HCT116 (cell line): Measurements from ENCODE around the gene SLC4A2. TPM values are rescaled to one million over a fixed set of nuclear protein-coding genes. Genes with fewer than 3 reads are reported as not detected.

Experiments used
- ATAC-seq: fragments of 200-7000 bp; cut with Tn5 transposase; 2 replicates; pipeline ENCODE4 v1.9.1; 2020; ENCODE audit warnings: mild to moderate bottlenecking, moderate library complexity
- BruUV-seq: library from RNA; stranded (reverse); fragments of 400-500 nt; replicated peaks from 2 replicates; lab custom pipeline; 2021; lab: Mats Ljungman, UMichigan
- CTCF ChIA-PET: fragments of 300-600 bp; sonication (Branson Sonifier 250); formaldehyde crosslinking; loops from one replicate; lab custom pipeline; 2021; ENCODE audit warnings: antibody characterized with exemption; lab: Charles Lee
- POLR2A ChIA-PET: fragments of 300-600, 350-600 bp; sonication (Branson Sonifier 250); formaldehyde crosslinking; loops from one replicate; lab custom pipeline; 2021; ENCODE audit warnings: antibody characterized with exemption; lab: Charles Lee
- RAD21 ChIA-PET, 2 experiments: fragments of 300-600 bp; sonication (Branson Sonifier 250); formaldehyde crosslinking; loops; one replicate each; lab custom pipeline; 2023; ENCODE audit warnings: low total read pairs in 2 of 2; ENCODE audit not compliant: uncharacterized antibody in 2 of 2, unreplicated experiment in 2 of 2, low non-redundant PET in 1 of 2; lab: Charles Lee
- DNase-seq: peaks from one replicate; pipeline ENCODE4 v3.0.0-alpha.2; 2010; ENCODE audit warnings: low read depth, low spot score
- H2AFZ ChIP-seq: fragments of 200-600 bp; shearing (Covaris generic), sonication (generic); 2 replicates; pipeline ENCODE4 v1.6.1; 2017; ENCODE audit warnings: low read depth, mixed run types, mixed read lengths, antibody characterized with exemption, low read length; ENCODE audit not compliant: poor library complexity, severe bottlenecking
- H3K27ac ChIP-seq: 2 replicates; pipeline ENCODE4 v1.5.1; 2012; ENCODE audit warnings: low read depth, low read length
- H3K27me3 ChIP-seq: fragments of 200-600 bp; sonication (generic); 2 replicates; pipeline ENCODE4 v1.6.1; 2016; ENCODE audit warnings: mixed run types, low read length, mixed read lengths; ENCODE audit not compliant: insufficient read depth
- H3K36me3 ChIP-seq, 2 experiments: fragments of 200-500 bp in 1 of 2; fragments of 200-600 bp in 1 of 2; sonication (Bioruptor generic) in 1 of 2; sonication (generic) in 1 of 2; 2 replicates each; pipeline versions ENCODE4 v1.5.1 to v1.6.1; 2014 to 2016; ENCODE audit warnings: low read length in 2 of 2, inconsistent platforms in 1 of 2, mixed read lengths in 1 of 2, mixed run types in 1 of 2; ENCODE audit not compliant: insufficient read depth in 2 of 2, control insufficient read depth in 1 of 2
- H3K4me1 ChIP-seq, 2 experiments: fragments of 200-600 bp in 1 of 2; sonication (generic) in 1 of 2; 2 replicates each; pipeline versions ENCODE4 v1.5.1 to v1.6.1; 2012 to 2017; ENCODE audit warnings: low read length in 2 of 2, inconsistent platforms in 1 of 2, mild to moderate bottlenecking in 1 of 2, mixed read lengths in 1 of 2, mixed run types in 1 of 2, moderate library complexity in 1 of 2; ENCODE audit not compliant: insufficient read depth in 2 of 2, control insufficient read depth in 1 of 2
- H3K4me2 ChIP-seq: fragments of 200-600 bp; sonication (generic); 2 replicates; pipeline ENCODE4 v1.6.1; 2017; ENCODE audit warnings: mixed run types, low read length, mixed read lengths
- H3K4me3 ChIP-seq, 2 experiments: fragments of 200-600 bp in 1 of 2; sonication (generic) in 1 of 2; replicated peaks in 1 of 2; 2 replicates each; pipeline ENCODE4 v1.5.1; 2011 to 2016; ENCODE audit warnings: low read length in 2 of 2, control low read depth in 1 of 2, low read depth in 1 of 2, mild to moderate bottlenecking in 1 of 2, mixed read lengths in 1 of 2, mixed run types in 1 of 2
- H3K79me2 ChIP-seq: fragments of 200-600 bp; sonication (generic); 2 replicates; pipeline ENCODE4 v1.6.1; 2017; ENCODE audit warnings: mild to moderate bottlenecking, mixed run types, low read length, moderate library complexity, mixed read lengths; ENCODE audit not compliant: insufficient read depth
- H3K9ac ChIP-seq: fragments of 200-600 bp; sonication (generic); 2 replicates; pipeline ENCODE4 v1.6.1; 2016; ENCODE audit warnings: low read length, mixed read lengths
- H3K9me2 ChIP-seq: fragments of 200-600 bp; sonication (generic), shearing (Covaris generic); 2 replicates; pipeline ENCODE4 v1.6.1; 2017; ENCODE audit warnings: mixed run types, mild to moderate bottlenecking, moderate library complexity; ENCODE audit not compliant: insufficient read depth
- H3K9me3 ChIP-seq, 2 experiments: fragments of 200-500 bp in 1 of 2; fragments of 200-600 bp in 1 of 2; sonication (Bioruptor generic) in 1 of 2; sonication (generic) in 1 of 2; 2 replicates each; pipeline ENCODE4 v1.6.1; 2014 to 2017; ENCODE audit warnings: low read length in 2 of 2, mixed read lengths in 2 of 2, inconsistent platforms in 1 of 2, low read depth in 1 of 2, mild to moderate bottlenecking in 1 of 2, mixed run types in 1 of 2, moderate library complexity in 1 of 2; ENCODE audit not compliant: control insufficient read depth in 1 of 2, insufficient read depth in 1 of 2
- H4K20me1 ChIP-seq: fragments of 200-600 bp; sonication (generic), shearing (Covaris generic); 2 replicates; pipeline ENCODE4 v1.6.1; 2017; ENCODE audit warnings: mixed run types, mild to moderate bottlenecking, moderate library complexity; ENCODE audit not compliant: insufficient read depth
- ATF3 ChIP-seq: IDR thresholded peaks from 2 replicates; pipeline ENCODE4 v1.6.1; 2012
- CBX3 ChIP-seq: IDR thresholded peaks from 2 replicates; pipeline ENCODE4 v1.6.1; 2012; ENCODE audit warnings: low read depth
- CEBPB ChIP-seq: IDR thresholded peaks from 2 replicates; pipeline ENCODE4 v1.6.1; 2012; ENCODE audit warnings: low read depth
- CTCF ChIP-seq, 3 experiments: fragments of 200-600 bp in 1 of 3; sonication (generic) in 1 of 3; IDR thresholded peaks in 2 of 3; conservative IDR thresholded peaks in 1 of 3; 2 replicates each; pipeline ENCODE4 v1.5.1; 2012 to 2017; ENCODE audit warnings: low read depth in 2 of 3, low read length in 2 of 3, antibody characterized with exemption in 1 of 3, borderline replicate concordance in 1 of 3, control low read depth in 1 of 3, mild to moderate bottlenecking in 1 of 3, mixed read lengths in 1 of 3, mixed run types in 1 of 3, moderate library complexity in 1 of 3; ENCODE audit not compliant: insufficient read depth in 1 of 3
- EGR1 ChIP-seq: IDR thresholded peaks from 2 replicates; pipeline ENCODE4 v1.6.1; 2012; ENCODE audit warnings: low read depth
- ELF1 ChIP-seq: IDR thresholded peaks from 2 replicates; pipeline ENCODE4 v1.6.1; 2012; ENCODE audit warnings: low read depth, borderline replicate concordance
- EZH2 ChIP-seq: fragments of 200-600 bp; sonication (generic); IDR thresholded peaks from 2 replicates; pipeline ENCODE4 v1.6.1; 2017; ENCODE audit warnings: antibody characterized with exemption, mixed run types
- EZH2phosphoT487 ChIP-seq: fragments of 200-600 bp; IDR thresholded peaks from 2 replicates; pipeline ENCODE4 v1.6.1; 2018; ENCODE audit warnings: antibody characterized with exemption, borderline replicate concordance
- FOSL1 ChIP-seq: IDR thresholded peaks from 2 replicates; pipeline ENCODE4 v1.6.1; 2012; ENCODE audit warnings: low read depth
- POLR2A ChIP-seq: IDR thresholded peaks from 2 replicates; pipeline ENCODE4 v1.7.0; 2011; ENCODE audit warnings: borderline replicate concordance; ENCODE audit not compliant: insufficient read depth, insufficient read length; ENCODE audit errors: extremely low read depth
- POLR2AphosphoS5 ChIP-seq: IDR thresholded peaks from 2 replicates; pipeline ENCODE4 v1.6.1; 2011; ENCODE audit warnings: mild to moderate bottlenecking, low read depth, low read length, moderate library complexity
- RAD21 ChIP-seq: IDR thresholded peaks from 2 replicates; pipeline ENCODE4 v1.6.1; 2012; ENCODE audit warnings: low read depth, mild to moderate bottlenecking
- SIN3A ChIP-seq: IDR thresholded peaks from 2 replicates; pipeline ENCODE4 v1.6.1; 2012; ENCODE audit warnings: low read depth
- SP1 ChIP-seq: IDR thresholded peaks from 2 replicates; pipeline ENCODE4 v1.6.1; 2012; ENCODE audit warnings: low read depth
- YY1 ChIP-seq: IDR thresholded peaks from 2 replicates; pipeline ENCODE4 v1.6.1; 2011; ENCODE audit warnings: low read length, low read depth, moderate library complexity, mild to moderate bottlenecking; ENCODE audit not compliant: insufficient replicate concordance; ENCODE audit errors: extremely low read depth
- ZBTB33 ChIP-seq: IDR thresholded peaks from 2 replicates; pipeline ENCODE4 v1.6.1; 2011; ENCODE audit warnings: mild to moderate bottlenecking, low read length, moderate library complexity; ENCODE audit not compliant: insufficient replicate concordance; ENCODE audit errors: extremely low read depth
- ZFX ChIP-seq: fragments of 450-650 bp; IDR thresholded peaks from 2 replicates; pipeline ENCODE4 v1.6.1; 2017
- ZNF274 ChIP-seq: fragments of 200-500 bp; sonication (Bioruptor generic); IDR thresholded peaks from 2 replicates; pipeline ENCODE4 v1.6.1; 2014; ENCODE audit warnings: mild to moderate bottlenecking, low read depth, low read length, inconsistent platforms
- intact Hi-C: fragments of 100-400 bp; cut with micrococcal nuclease; formaldehyde crosslinking; loops from 2 replicates; pipeline ENCODE4 v1.10.0; 2022
- total RNA-seq: library from RNA; stranded (reverse); gene quantifications from one replicate; pipeline ENCODE4 v1.2.1, GENCODE V29; 2021; ENCODE audit not compliant: unreplicated experiment
- TF ChIP-seq, protein P1 (sequence below): IDR thresholded peaks from 2 replicates; pipeline ENCODE4 v1.6.1; 2012

SLC4A2 gene
- total RNA-seq, 1 experiment from 2014 or later: 240 TPM

DNA sequence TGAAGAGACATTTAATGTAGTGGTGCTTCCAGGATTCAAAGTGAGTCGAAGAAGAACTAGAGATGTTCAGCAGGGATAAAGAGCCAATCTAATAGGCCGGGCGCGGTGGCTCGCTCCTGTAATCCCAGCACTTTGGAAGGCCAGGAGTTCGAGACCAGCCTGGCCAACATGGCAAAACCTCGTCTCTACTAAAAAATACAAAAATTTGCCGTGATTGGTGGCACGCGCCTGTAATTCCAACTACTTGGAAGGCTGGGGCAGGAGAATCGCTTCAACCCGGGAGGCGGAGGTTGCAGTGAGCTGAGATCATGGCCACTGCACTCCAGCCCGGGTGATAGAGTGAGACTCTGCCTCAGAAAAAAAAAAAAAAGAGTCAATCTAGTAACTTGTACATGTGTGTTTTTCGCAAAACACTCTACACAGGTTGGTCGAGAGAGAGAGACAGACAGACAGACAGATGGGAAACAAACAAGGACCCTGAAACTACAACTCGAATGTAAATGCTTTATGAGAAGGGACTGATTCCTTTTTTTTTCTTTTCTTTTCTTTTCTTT is 30.4 kb upstream of the SLC4A2 start:
- Histone ChIP-seq H4K20me1 (no peaks in the 10 kb centered on the region), H3K9me2 (no peaks in the 10 kb centered on the region), H3K27ac (peak overlapping the region; percentile 60), H3K4me2 (peak overlapping the region; percentile 80), H3K9me3 (no peaks in the 10 kb centered on the region), H3K79me2 (peaks cover 6% of the 10 kb centered on the region), H3K36me3 (no peaks in the 10 kb centered on the region), H3K4me3 (peak overlapping the region; percentile 72), H3K9ac (peak overlapping the region; percentile 77), H3K27me3 (no peaks in the 10 kb centered on the region), H2AFZ (no peak overlapping the region), H3K4me1 (peaks cover 6 to 54% of the 10 kb centered on the region in 2 experiments)
- RAD21 ChIA-PET: interaction anchor here in 1 of 2 experiments (0.8 to 1.0 kb wide), 2 partner anchors 19 to 30 kb away, joined by 3 to 5 read pairs; no protein-coding TSS in a partner anchor
- ATAC-seq: peak; percentile 1
- DNase-seq: no peak
- POLR2A ChIA-PET: interaction anchor here (0.9 to 2.0 kb wide), 6 partner anchors 10 to 52 kb away, joined by 3 to 11 read pairs (median 8); no protein-coding TSS in a partner anchor
- no TSS peak for BruUV-seq
- CTCF ChIA-PET: interaction anchor here (0.9 to 1.6 kb wide), 11 partner anchors 10 to 152 kb away, joined by 3 to 33 read pairs (median 5); partner anchors contain the start of gene NOS3
- intact Hi-C loops: loop anchor here (1.0 to 5.0 kb wide), 2 partner anchors 29 to 83 kb away; no protein-coding TSS in a partner anchor
- no peak for TF ChIP-seq ZNF274
- TF ChIP-seq RAD21: no peak
- TF ChIP-seq ZFX: no peak
- no peak for TF ChIP-seq SP1
- no peak for TF ChIP-seq SIN3A
- no peak for TF ChIP-seq ELF1
- TF ChIP-seq, protein P1, sequence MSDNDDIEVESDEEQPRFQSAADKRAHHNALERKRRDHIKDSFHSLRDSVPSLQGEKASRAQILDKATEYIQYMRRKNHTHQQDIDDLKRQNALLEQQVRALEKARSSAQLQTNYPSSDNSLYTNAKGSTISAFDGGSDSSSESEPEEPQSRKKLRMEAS: no peak
- no peak for TF ChIP-seq POLR2AphosphoS5
- no peak for TF ChIP-seq ZBTB33
- no peak for TF ChIP-seq POLR2A
- TF ChIP-seq EZH2: no peak
- TF ChIP-seq CEBPB: no peak
- no peak for TF ChIP-seq CBX3
- no peak for TF ChIP-seq FOSL1
- no peak for TF ChIP-seq EGR1
- no peak for TF ChIP-seq CTCF (IDR thresholded peaks at IDR 0.05 in 2 of 3, conservative IDR thresholded peaks at IDR 0.05 in 1 of 3; ENCODE audit: borderline replicate concordance in 1 of 3, insufficient read depth in 1 of 3, low read depth in 2 of 3, low read length in 2 of 3)
- no peak for TF ChIP-seq ATF3
- no peak for TF ChIP-seq EZH2phosphoT487
- TF ChIP-seq YY1: no peak
